ENCODE results near the gene CFAP126.
"Not testable (repeated sequence)": the region's sequence is repeated elsewhere in the genome, so short reads cannot be mapped to it uniquely, and the experiment has no call there.

CFAP126 gene

GRCh38 chr1:161367684-161368400 lies at the start of gene CFAP126:
CFAP126 (minus strand) TSS chr1:161367876; CDS start chr1:161367868, 8 bp downstream.
- DNase-seq, result no peak

- not testable (repeated sequence) for DNase-seq
These were observed 45.4 kb upstream of the CFAP126 start for GRCh38 chr1:161413050-161413449.

- not testable (repeated sequence) for DNase-seq
These were observed 42.9 kb upstream of the CFAP126 start for GRCh38 chr1:161410636-161410970.

GRCh38 chr1:161409848-161410635 lies 42.4 kb upstream of the CFAP126 start:
- DNase-seq, result not testable (repeated sequence)

- DNase-seq, result no peak
These were observed 40.9 kb upstream of the CFAP126 start for GRCh38 chr1:161408429-161409052.

GRCh38 chr1:161407451-161407985 lies 39.8 kb upstream of the CFAP126 start:
- DNase-seq, result no peak

- DNase-seq, result not testable (repeated sequence)
These were observed 38.9 kb upstream of the CFAP126 start for GRCh38 chr1:161406551-161406950.

GRCh38 chr1:161404051-161404597 lies 36.4 kb upstream of the CFAP126 start:
- DNase-seq, result no peak

GRCh38 chr1:161402446-161402845 lies 34.8 kb upstream of the CFAP126 start:
- no peak for DNase-seq

- peak; percentile 88 for DNase-seq
These were observed 31.8 kb upstream of the CFAP126 start for GRCh38 chr1:161399257-161399998.

GRCh38 chr1:161398900-161399256 lies 31.2 kb upstream of the CFAP126 start:
- DNase-seq, result no peak

- not testable (repeated sequence) for DNase-seq
These were observed 29.4 kb upstream of the CFAP126 start for GRCh38 chr1:161397038-161397437.

- DNase-seq, result no peak
These were observed 25.5 kb upstream of the CFAP126 start for GRCh38 chr1:161393151-161393550.

GRCh38 chr1:161391611-161392010 lies 23.9 kb upstream of the CFAP126 start:
- DNase-seq, result no peak

GRCh38 chr1:161391136-161391535 lies 23.5 kb upstream of the CFAP126 start:
- not testable (repeated sequence) for DNase-seq

GRCh38 chr1:161390559-161390858 lies 22.8 kb upstream of the CFAP126 start:
- DNase-seq, result no peak

- peak; percentile 96 for DNase-seq
These were observed 22.2 kb upstream of the CFAP126 start for GRCh38 chr1:161389691-161390558.

GRCh38 chr1:161389158-161389557 lies 21.5 kb upstream of the CFAP126 start:
- not testable (repeated sequence) for DNase-seq

- DNase-seq, result no peak
These were observed 21.0 kb upstream of the CFAP126 start for GRCh38 chr1:161388639-161389038.

GRCh38 chr1:161382214-161383019 lies 14.7 kb upstream of the CFAP126 start:
- peak; percentile 17 for DNase-seq

GRCh38 chr1:161381707-161382106 lies 14.0 kb upstream of the CFAP126 start:
- DNase-seq, result no peak
